Activated CD4-positive, alpha-beta T cell treated with anti-CD3 and anti-CD28 coated beads, Interleukin-2, amount 50 U/mL, for 24 hours (primary cell): ENCODE measurements around the gene TMEM204.

Experiments used
- DNase-seq, 2 donors: peaks; one replicate each; pipeline ENCODE4 v3.0.0-alpha.2; 2020; ENCODE audit warnings: low read depth in 1 of 2, low spot score in 1 of 2

The TMEM204 gene

GRCh38 chr16:1499756-1500464 is 33.6 kb upstream of the TMEM204 start:
- no peak for DNase-seq

GRCh38 chr16:1500465-1501150 is 32.9 kb upstream of the TMEM204 start:
- no peak for DNase-seq

GRCh38 chr16:1501630-1502029 is 31.8 kb upstream of the TMEM204 start:
- DNase-seq: no peak

- DNase-seq: no peak
Observed at GRCh38 chr16:1502092-1503004, 31.1 kb upstream of the TMEM204 start.

- DNase-seq: no peak
Observed at GRCh38 chr16:1503110-1503955, 30.1 kb upstream of the TMEM204 start.

- DNase-seq: no peak
Observed at GRCh38 chr16:1505073-1505844, 28.2 kb upstream of the TMEM204 start.

- no peak for DNase-seq
Observed at GRCh38 chr16:1505912-1506311, 27.6 kb upstream of the TMEM204 start.

GRCh38 chr16:1506494-1507213 is 26.8 kb upstream of the TMEM204 start:
- DNase-seq: no peak

- DNase-seq: no peak
Observed at GRCh38 chr16:1508494-1509187, 24.8 kb upstream of the TMEM204 start.

- DNase-seq: no peak
Observed at GRCh38 chr16:1509307-1510221, 23.9 kb upstream of the TMEM204 start.

- no peak for DNase-seq
Observed at GRCh38 chr16:1510272-1510671, 23.2 kb upstream of the TMEM204 start.

- DNase-seq: no peak
Observed at GRCh38 chr16:1510941-1511351, 22.5 kb upstream of the TMEM204 start.

GRCh38 chr16:1511662-1512569 is 21.6 kb upstream of the TMEM204 start:
- DNase-seq: no peak

GRCh38 chr16:1512774-1513173 is 20.7 kb upstream of the TMEM204 start:
- DNase-seq: no peak

- DNase-seq: no peak
Observed at GRCh38 chr16:1514507-1514906, 19.0 kb upstream of the TMEM204 start.

GRCh38 chr16:1518626-1519135 is 14.8 kb upstream of the TMEM204 start:
- no peak for DNase-seq

GRCh38 chr16:1519831-1520230 is 13.6 kb upstream of the TMEM204 start:
- DNase-seq: no peak
